ENCODE data around the gene SCCPDH.
"Not testable (repeated sequence)": the region's sequence is repeated elsewhere in the genome, so short reads cannot be mapped to it uniquely, and the experiment has no call there.

SCCPDH gene

GRCh38 chr1:246724016-246724730 lies at the start of gene SCCPDH:
TSS of gene SCCPDH (plus strand) at chr1:246724409. CDS start at chr1:246724423, 14 bp downstream.
- TF ChIP-seq GATA1 (IDR thresholded peaks at IDR 0.05; ENCODE audit: low read depth, low read length) (no peak), POLR2A (IDR thresholded peaks at IDR 0.05; ENCODE audit: low read length) (peak; percentile 67)
- peak; percentile 83 to 84 for DNase-seq

GRCh38 chr1:246677842-246678241 lies 46.4 kb upstream of the SCCPDH start:
- TF ChIP-seq POLR2A (IDR thresholded peaks at IDR 0.05; ENCODE audit: low read length): no peak
- TF ChIP-seq GATA1 (IDR thresholded peaks at IDR 0.05; ENCODE audit: low read depth, low read length): no peak
- DNase-seq: no peak

DNA sequence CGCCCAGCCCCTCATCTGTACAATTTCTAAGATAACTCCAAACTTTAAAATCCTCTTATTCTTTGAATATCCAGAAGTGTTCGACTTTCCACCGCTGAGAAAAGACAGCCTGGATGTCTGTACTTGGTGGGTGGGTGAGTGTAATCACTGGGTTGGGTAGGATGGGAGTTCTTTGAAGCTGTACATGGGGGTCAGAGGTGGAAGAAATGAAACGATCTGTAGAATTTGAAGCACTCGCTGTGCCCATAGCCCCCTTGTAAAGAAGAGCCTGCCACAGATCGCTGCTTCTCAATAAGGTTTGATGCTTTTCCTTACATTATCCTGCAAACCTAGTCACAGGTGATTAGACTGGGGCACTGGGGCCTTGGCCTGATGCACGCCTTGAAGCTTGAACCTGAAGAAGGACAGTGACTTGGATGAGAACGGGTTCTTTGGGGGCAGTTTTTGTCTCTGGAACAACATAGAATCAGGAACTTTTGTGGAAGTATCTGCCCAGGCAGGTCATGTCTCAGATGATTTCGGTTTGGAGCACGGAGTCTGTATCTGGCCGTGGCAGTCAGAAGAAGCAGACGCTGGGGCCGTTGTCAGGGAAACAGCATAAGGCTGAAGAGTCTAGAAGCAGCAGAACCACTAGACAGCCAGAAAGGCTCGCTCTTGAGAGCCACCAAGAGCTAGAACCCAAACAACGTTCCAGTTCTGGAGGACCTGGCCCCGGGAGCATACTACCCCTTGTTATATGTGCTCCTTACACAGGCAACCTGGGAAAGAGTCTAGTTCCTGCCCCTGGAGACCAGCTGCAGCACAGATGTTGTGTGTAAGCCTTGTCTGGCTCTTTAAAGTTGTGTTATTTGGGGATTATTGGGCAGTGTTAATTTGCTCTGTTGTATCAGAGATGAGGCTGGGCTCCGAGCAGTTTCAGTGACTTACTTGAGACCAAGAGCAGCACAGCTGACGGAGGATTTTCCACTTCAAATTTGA lies 45.1 kb upstream of the SCCPDH start:
- DNase-seq: no peak
- TF ChIP-seq POLR2A (IDR thresholded peaks at IDR 0.05; ENCODE audit: low read length): no peak

GRCh38 chr1:246679794-246680177 lies 44.4 kb upstream of the SCCPDH start:
- DNase-seq: no peak

GRCh38 chr1:246680190-246680589 lies 44.0 kb upstream of the SCCPDH start:
- TF ChIP-seq GATA1 (IDR thresholded peaks at IDR 0.05; ENCODE audit: low read depth, low read length): no peak
- no peak for TF ChIP-seq POLR2A (IDR thresholded peaks at IDR 0.05; ENCODE audit: low read length)
- no peak for DNase-seq

More at GRCh38 chr1:246679794-246680177, 44.4 kb upstream of the SCCPDH start:
- no peak for TF ChIP-seq GATA1 (IDR thresholded peaks at IDR 0.05; ENCODE audit: low read depth, low read length)
- no peak for TF ChIP-seq POLR2A (IDR thresholded peaks at IDR 0.05; ENCODE audit: low read length)

DNA sequence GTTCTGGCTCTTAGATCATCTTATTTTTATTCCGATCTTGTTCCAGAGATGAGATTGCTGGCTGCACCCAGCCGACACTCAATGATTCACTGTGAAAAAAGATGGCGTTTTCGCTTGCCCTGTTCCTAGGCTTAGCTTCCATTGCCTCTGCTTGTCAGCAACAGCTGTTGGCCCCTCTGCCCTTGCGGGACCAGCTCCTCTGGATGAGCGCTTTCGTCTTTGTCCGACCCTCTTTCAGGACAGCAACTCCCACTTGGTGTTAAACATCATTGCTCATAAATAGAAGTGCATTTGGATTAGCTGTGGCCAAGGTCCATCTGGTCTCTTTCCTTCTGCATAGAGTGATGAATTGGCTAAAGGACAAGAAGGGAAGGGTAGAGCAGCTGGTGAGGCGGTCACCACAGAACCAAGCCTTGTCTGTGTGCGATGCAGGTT lies 43.5 kb upstream of the SCCPDH start:
- TF ChIP-seq GATA1 (IDR thresholded peaks at IDR 0.05; ENCODE audit: low read depth, low read length) (no peak), POLR2A (IDR thresholded peaks at IDR 0.05; ENCODE audit: low read length) (no peak)
- DNase-seq: no peak

DNA sequence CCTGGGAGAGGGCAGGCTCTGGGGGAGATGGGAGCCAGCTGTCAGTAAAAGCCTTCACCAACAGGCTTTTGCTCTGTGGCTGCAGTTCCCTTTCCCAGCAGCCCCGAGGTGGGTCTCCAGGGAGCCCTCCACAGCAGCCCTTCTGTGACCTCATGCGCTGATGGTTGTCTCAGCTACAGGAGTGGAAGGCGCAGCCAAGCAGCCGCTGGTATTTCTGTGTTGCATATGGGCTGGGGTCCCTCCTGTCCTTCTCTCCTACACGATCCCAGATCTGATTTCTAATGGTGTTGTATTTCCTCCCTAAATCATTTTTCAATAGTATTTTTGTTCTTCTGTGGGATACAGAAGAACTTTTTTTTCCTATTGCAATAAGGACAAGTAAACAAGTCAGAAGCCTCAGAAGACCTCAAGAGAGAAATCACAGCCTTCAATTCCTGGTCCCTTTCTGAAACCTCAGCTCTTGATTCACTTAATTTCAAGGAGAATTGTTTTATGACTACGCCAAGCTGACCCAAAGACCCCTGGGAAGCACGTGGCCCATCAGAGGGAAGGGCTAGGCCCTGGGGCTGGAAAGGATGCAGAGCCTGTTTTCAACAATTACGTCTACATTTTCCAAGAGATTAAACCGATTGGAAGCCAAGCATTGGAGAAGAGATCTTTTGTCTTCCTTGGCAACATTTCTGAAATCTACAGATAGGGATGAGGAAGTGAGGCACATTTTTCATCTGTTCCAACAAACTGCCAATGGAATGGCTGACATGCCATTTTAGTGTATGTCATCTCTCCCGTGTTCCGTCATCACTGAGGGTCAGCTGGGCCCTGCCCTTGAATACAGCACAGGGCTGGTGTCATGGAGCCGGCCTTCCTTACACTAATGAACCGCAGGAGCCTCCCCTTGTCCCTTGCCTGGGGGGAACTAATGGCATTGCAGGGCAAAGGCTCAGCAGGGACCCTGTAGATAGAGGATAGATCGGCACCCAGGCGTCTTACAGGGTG lies 42.0 kb upstream of the SCCPDH start:
- TF ChIP-seq POLR2A (IDR thresholded peaks at IDR 0.05; ENCODE audit: low read length): no peak
- TF ChIP-seq GATA1 (IDR thresholded peaks at IDR 0.05; ENCODE audit: low read depth, low read length): no peak
- DNase-seq: no peak

- DNase-seq: no peak
- TF ChIP-seq POLR2A (IDR thresholded peaks at IDR 0.05; ENCODE audit: low read length) (no peak), GATA1 (IDR thresholded peaks at IDR 0.05; ENCODE audit: low read depth, low read length) (no peak)
Observed at GRCh38 chr1:246683521-246683920, 40.7 kb upstream of the SCCPDH start.

DNA sequence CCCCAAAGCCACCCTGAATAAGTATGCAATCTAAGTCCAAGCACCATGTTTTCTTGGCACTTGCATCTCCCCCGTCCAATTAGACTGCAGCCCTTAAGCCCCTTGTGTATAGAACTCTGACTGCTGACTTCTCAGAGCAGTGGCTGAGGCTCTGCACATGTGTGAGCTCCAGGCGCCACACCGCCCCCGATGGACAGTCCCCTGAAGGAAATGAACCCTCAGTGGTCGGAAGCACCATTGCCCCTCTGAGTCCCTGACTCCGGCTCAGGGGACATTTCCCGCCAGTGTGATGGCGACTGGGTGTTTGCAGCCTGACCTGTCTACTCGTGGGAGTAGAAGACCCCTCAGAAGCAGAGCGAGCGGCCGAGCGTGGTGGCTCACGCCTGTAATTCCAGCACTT lies 37.2 kb upstream of the SCCPDH start:
- TF ChIP-seq POLR2A (IDR thresholded peaks at IDR 0.05; ENCODE audit: low read length) (no peak), GATA1 (IDR thresholded peaks at IDR 0.05; ENCODE audit: low read depth, low read length) (no peak)
- DNase-seq: no peak

GRCh38 chr1:246689409-246690008 lies 34.7 kb upstream of the SCCPDH start:
- TF ChIP-seq GATA1 (IDR thresholded peaks at IDR 0.05; ENCODE audit: low read depth, low read length) (no peak), POLR2A (IDR thresholded peaks at IDR 0.05; ENCODE audit: low read length) (no peak)
- peak; percentile 66 to 71 for DNase-seq

DNA sequence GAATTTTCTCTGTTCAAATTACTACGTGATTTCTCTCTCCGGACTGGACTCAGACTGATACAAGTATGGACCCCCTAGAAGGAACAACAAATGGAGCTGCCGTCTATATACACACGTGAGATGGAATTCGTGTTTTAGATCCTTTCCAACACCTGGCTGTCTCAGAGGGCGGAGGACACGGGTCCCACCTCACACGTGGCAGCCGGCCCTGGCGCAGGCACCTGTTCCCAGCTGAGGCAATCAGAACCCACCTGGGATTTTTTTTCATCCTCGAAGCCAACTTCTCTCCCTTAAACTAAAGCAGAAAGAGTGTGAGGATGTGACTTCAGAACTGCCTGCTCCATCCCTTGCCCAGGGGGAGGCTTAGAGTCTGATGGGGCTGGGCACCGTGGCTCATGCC lies 34.1 kb upstream of the SCCPDH start:
- DNase-seq: no peak
- TF ChIP-seq GATA1 (IDR thresholded peaks at IDR 0.05; ENCODE audit: low read depth, low read length): no peak
- no peak for TF ChIP-seq POLR2A (IDR thresholded peaks at IDR 0.05; ENCODE audit: low read length)

DNA sequence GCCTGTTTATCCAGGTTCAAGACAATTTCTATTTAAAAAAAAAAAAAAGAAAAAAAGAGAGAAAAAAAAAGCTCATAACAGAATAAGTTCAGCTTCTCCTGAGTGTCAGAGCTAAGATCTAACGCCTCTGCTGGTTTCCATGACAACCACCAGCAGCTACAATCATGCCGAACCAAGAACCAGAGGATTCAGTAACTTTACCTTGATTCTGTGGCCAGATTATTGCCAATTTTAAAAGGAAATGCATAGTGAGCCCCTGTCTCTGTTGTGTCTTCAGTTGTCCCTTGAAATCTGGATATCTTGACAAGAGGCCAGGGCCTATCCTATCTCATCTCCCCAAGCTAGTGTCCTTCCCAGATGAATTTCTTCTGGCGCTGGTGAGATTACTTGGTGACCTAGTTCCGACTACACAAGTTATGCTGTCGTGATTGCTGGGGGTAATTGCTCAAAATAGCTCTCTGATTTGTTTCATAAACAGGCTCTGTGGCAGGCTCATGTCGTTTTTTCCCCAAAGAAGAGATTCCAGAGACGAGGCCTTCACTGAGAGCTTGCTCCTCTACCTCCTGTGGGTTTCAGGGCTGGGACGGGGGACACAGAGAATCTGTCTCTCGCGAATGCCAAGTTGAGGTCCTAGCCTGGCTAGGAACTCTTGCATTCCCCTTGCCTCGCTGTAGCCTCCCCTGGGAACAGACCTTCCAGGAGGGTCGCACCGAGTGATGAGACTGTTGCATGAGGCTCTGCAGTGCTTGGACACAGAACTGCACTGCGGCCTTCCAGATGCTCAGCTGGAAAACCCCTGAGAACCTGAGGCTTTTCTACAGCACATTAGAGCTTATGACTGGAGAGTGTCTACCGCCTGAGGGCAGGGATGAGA lies 32.4 kb upstream of the SCCPDH start:
- peak in 1 of 2 experiments; percentile 8 for DNase-seq
- no peak for TF ChIP-seq POLR2A (IDR thresholded peaks at IDR 0.05; ENCODE audit: low read length)
- TF ChIP-seq GATA1 (IDR thresholded peaks at IDR 0.05; ENCODE audit: low read depth, low read length): no peak

DNA sequence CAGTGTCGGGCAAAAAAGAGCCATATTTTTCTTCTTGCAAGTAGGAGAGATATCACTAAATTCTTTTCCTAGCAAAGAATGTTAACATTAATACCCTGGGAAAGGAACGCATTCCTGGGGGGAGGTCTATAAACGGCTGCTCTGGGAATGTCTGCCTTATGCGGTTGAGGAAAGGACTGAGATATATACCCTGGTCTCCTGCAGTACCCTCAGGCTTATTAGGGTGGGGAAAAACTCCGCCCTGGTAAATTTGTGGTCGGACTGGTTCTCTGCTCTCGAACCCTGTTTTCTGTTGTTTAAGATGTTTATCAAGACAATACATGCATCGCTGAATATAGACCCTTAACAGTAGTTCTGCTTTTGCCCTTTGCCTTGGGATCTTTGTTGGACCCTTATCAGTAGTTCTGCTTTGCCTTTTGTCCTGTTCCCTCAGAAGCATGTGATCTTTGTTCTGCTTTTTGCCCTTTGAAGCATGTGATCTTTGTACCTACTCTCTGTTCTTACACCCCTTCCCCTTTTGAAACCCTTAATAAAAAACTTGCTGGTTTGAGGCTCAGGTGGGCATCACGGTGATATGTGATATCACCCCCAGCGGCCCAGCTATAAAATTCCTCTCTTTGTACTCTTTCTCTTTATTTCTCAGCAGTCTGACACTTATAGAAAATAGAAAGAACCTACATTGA lies 29.9 kb upstream of the SCCPDH start:
- DNase-seq: not testable (repeated sequence)

Data from erythroblast (primary cell).